ENCODE measurements around the gene BBX.

The BBX gene

DNA sequence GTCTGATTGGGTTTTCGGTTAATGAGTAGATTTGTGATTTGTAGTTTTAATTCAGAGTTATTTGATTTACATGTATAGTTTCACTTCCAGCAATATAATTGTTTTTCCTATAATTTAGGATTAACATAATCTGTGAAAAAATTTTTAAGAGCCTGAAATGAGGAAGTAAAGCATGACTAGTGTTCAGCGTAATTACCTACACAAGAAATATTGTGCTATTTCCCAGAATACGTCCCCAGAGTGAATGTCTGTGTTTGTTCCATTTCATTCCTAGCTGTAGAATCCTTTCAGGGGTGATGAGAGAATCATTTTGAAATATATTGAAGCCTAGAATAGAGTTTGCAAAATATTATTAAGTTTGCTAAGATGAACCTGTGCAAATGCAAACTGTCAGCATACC, 247.1 kb downstream of the BBX start:
- Histone ChIP-seq H3K4me2 (ENCODE audit: insufficient read depth, low read length) (no peak overlapping the region), H4K20me1 (ENCODE audit: insufficient read depth, low read length) (no peaks in the 10 kb centered on the region)
- no peak for DNase-seq

DNA sequence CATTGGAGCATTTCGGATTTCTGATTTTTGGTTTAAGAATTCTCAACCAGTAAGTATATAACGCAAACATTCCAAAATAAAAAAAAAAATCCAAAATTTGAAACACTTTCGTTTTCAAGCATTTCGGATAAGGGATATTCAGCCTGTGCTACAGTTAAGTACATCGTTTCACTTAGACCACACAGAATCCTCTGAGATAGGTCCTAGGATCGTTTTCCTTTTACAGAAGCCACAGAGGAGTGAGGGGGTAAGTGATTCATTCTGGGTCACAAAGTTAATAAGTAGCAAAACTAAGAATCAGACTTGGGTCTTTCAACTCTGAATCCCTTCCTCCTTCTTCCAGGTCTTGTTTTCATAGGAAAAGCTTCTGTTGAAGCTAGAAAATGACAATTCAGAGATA, 249.3 kb downstream of the BBX start:
- no peaks in the 10 kb centered on the region for H3K79me2 ChIP-seq (ENCODE audit: insufficient read depth, low read length)
- no peaks in the 10 kb centered on the region for H3K4me1 ChIP-seq (ENCODE audit: insufficient read depth, low read length)
- DNase-seq (no peak), ATAC-seq (ENCODE audit: insufficient read depth, low read depth) (no peak)
- H3K4me3 ChIP-seq (ENCODE audit: low read depth in 1 of 2, low read length in 2 of 2): no peak overlapping the region
- H3K4me2 ChIP-seq (ENCODE audit: insufficient read depth, low read length): no peak overlapping the region
- TF ChIP-seq EZH2 (IDR thresholded peaks at IDR 0.05; ENCODE audit: borderline replicate concordance, low read depth, low read length, severe bottlenecking): no peak
- TF ChIP-seq, protein P1, sequence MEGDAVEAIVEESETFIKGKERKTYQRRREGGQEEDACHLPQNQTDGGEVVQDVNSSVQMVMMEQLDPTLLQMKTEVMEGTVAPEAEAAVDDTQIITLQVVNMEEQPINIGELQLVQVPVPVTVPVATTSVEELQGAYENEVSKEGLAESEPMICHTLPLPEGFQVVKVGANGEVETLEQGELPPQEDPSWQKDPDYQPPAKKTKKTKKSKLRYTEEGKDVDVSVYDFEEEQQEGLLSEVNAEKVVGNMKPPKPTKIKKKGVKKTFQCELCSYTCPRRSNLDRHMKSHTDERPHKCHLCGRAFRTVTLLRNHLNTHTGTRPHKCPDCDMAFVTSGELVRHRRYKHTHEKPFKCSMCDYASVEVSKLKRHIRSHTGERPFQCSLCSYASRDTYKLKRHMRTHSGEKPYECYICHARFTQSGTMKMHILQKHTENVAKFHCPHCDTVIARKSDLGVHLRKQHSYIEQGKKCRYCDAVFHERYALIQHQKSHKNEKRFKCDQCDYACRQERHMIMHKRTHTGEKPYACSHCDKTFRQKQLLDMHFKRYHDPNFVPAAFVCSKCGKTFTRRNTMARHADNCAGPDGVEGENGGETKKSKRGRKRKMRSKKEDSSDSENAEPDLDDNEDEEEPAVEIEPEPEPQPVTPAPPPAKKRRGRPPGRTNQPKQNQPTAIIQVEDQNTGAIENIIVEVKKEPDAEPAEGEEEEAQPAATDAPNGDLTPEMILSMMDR (IDR thresholded peaks at IDR 0.05; ENCODE audit: borderline replicate concordance, extremely low read depth, low read length, poor library complexity, severe bottlenecking): no peak
- H3K9me3 ChIP-seq (ENCODE audit: insufficient read depth, low read length, severe bottlenecking): no peaks in the 10 kb centered on the region
- H4K20me1 ChIP-seq (ENCODE audit: insufficient read depth, low read length): no peaks in the 10 kb centered on the region
- no peak overlapping the region for H3K27ac ChIP-seq (ENCODE audit: low read length)
- no peak overlapping the region for H2AFZ ChIP-seq (ENCODE audit: low read depth, low read length)
- H3K36me3 ChIP-seq (ENCODE audit: insufficient read depth, low read length): peaks cover 30% of the 10 kb centered on the region
- H3K27me3 ChIP-seq (ENCODE audit: insufficient read depth, low read length, poor library complexity): no peaks in the 10 kb centered on the region
- no peak overlapping the region for H3K9ac ChIP-seq (ENCODE audit: low read depth, low read length)

More for the DNA sequence above, 247.1 kb downstream of the BBX start:
- no peaks in the 10 kb centered on the region for H3K79me2 ChIP-seq (ENCODE audit: insufficient read depth, low read length)
- H3K9me3 ChIP-seq (ENCODE audit: insufficient read depth, low read length, severe bottlenecking): no peaks in the 10 kb centered on the region
- no peak for ATAC-seq (ENCODE audit: insufficient read depth, low read depth)
- no peak overlapping the region for H2AFZ ChIP-seq (ENCODE audit: low read depth, low read length)
- H3K9ac ChIP-seq (ENCODE audit: low read depth, low read length): no peak overlapping the region
- H3K4me3 ChIP-seq (ENCODE audit: low read depth in 1 of 2, low read length in 2 of 2): no peak overlapping the region
- H3K27ac ChIP-seq (ENCODE audit: low read length): no peak overlapping the region
- no peaks in the 10 kb centered on the region for H3K4me1 ChIP-seq (ENCODE audit: insufficient read depth, low read length)
- TF ChIP-seq, protein P1 (IDR thresholded peaks at IDR 0.05; ENCODE audit: borderline replicate concordance, extremely low read depth, low read length, poor library complexity, severe bottlenecking): no peak
- TF ChIP-seq EZH2 (IDR thresholded peaks at IDR 0.05; ENCODE audit: borderline replicate concordance, low read depth, low read length, severe bottlenecking): no peak
- peaks cover 24% of the 10 kb centered on the region for H3K36me3 ChIP-seq (ENCODE audit: insufficient read depth, low read length)
- H3K27me3 ChIP-seq (ENCODE audit: insufficient read depth, low read length, poor library complexity): no peaks in the 10 kb centered on the region

DNA sequence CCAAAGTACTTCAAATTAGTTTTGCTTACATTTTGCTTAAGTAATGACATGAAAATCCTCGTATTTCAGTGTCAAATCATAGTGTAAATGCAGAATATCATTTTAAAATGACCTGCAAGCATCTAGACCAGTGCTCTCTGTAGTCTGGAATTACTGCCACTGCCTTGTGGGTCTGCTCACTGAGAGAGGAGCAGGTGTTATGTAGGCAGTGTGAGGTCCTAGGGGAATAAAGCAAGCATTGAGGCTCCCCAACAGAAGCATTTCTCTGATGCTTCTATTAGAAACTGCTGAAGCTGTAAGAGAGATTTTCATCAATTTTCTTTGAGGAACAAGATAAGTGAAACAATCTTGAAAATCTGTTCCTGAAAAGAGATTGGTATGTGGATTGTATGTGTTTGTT, 253.2 kb downstream of the BBX start:
- H3K4me3 ChIP-seq (ENCODE audit: low read depth in 1 of 2, low read length in 2 of 2): no peak overlapping the region
- no peak for DNase-seq
- no peaks in the 10 kb centered on the region for H4K20me1 ChIP-seq (ENCODE audit: insufficient read depth, low read length)
- no peak for ATAC-seq (ENCODE audit: insufficient read depth, low read depth)
- TF ChIP-seq EZH2 (IDR thresholded peaks at IDR 0.05; ENCODE audit: borderline replicate concordance, low read depth, low read length, severe bottlenecking): no peak
- TF ChIP-seq, protein P1 (IDR thresholded peaks at IDR 0.05; ENCODE audit: borderline replicate concordance, extremely low read depth, low read length, poor library complexity, severe bottlenecking): no peak
- no peak overlapping the region for H3K27ac ChIP-seq (ENCODE audit: low read length)
- H2AFZ ChIP-seq (ENCODE audit: low read depth, low read length): no peak overlapping the region
- no peak overlapping the region for H3K4me2 ChIP-seq (ENCODE audit: insufficient read depth, low read length)
- no peaks in the 10 kb centered on the region for H3K4me1 ChIP-seq (ENCODE audit: insufficient read depth, low read length)
- H3K79me2 ChIP-seq (ENCODE audit: insufficient read depth, low read length): no peaks in the 10 kb centered on the region
- H3K36me3 ChIP-seq (ENCODE audit: insufficient read depth, low read length): peaks cover 55% of the 10 kb centered on the region
- H3K9me3 ChIP-seq (ENCODE audit: insufficient read depth, low read length, severe bottlenecking): no peaks in the 10 kb centered on the region
- no peak overlapping the region for H3K9ac ChIP-seq (ENCODE audit: low read depth, low read length)
- no peaks in the 10 kb centered on the region for H3K27me3 ChIP-seq (ENCODE audit: insufficient read depth, low read length, poor library complexity)

GRCh38 chr3:107781253-107781652, 258.5 kb downstream of the BBX start:
- no peaks in the 10 kb centered on the region for H3K27me3 ChIP-seq (ENCODE audit: insufficient read depth, low read length, poor library complexity)
- no peak overlapping the region for H2AFZ ChIP-seq (ENCODE audit: low read depth, low read length)
- no peak for ATAC-seq (ENCODE audit: insufficient read depth, low read depth)
- DNase-seq: no peak
- no peak overlapping the region for H3K4me2 ChIP-seq (ENCODE audit: insufficient read depth, low read length)
- H3K9ac ChIP-seq (ENCODE audit: low read depth, low read length): no peak overlapping the region
- no peaks in the 10 kb centered on the region for H3K79me2 ChIP-seq (ENCODE audit: insufficient read depth, low read length)
- peaks cover 61% of the 10 kb centered on the region for H3K36me3 ChIP-seq (ENCODE audit: insufficient read depth, low read length)
- H3K4me3 ChIP-seq (ENCODE audit: low read depth in 1 of 2, low read length in 2 of 2): no peak overlapping the region
- H3K9me3 ChIP-seq (ENCODE audit: insufficient read depth, low read length, severe bottlenecking): no peaks in the 10 kb centered on the region
- H3K4me1 ChIP-seq (ENCODE audit: insufficient read depth, low read length): no peaks in the 10 kb centered on the region
- no peak overlapping the region for H3K27ac ChIP-seq (ENCODE audit: low read length)
- no peaks in the 10 kb centered on the region for H4K20me1 ChIP-seq (ENCODE audit: insufficient read depth, low read length)
- no peak for TF ChIP-seq EZH2 (IDR thresholded peaks at IDR 0.05; ENCODE audit: borderline replicate concordance, low read depth, low read length, severe bottlenecking)
- TF ChIP-seq, protein P1 (IDR thresholded peaks at IDR 0.05; ENCODE audit: borderline replicate concordance, extremely low read depth, low read length, poor library complexity, severe bottlenecking): no peak

All from DND-41 (cell line).